T-helper 1 cell treated with Interleukin-12 subunit alpha and Interleukin-12 subunit beta and Interleukin-4 antibody, amounts not matched to agents 30 ng/mL and 1 ng/mL, for 36 hours (primary cell): ENCODE data around the gene PIAS2. TPM values are rescaled to one million over a fixed set of nuclear protein-coding genes. Genes with fewer than 3 reads are reported as not detected.
"Not testable (repeated sequence)": the region's sequence is repeated elsewhere in the genome, so short reads cannot be mapped to it uniquely, and the experiment has no call there.

Experiments
- intact Hi-C: fragments of 100-400 bp; cut with micrococcal nuclease; formaldehyde crosslinking; loops from one replicate; pipeline ENCODE4 v1.15.1; 2024
- total RNA-seq: library from RNA; stranded (reverse); gene quantifications from 2 replicates; pipeline ENCODE4 v1.2.3, GENCODE V29; 2022

The PIAS2 gene
- total RNA-seq, 1 donor from 2014 or later = 29.6 TPM

- intact Hi-C loops = no loop called here
Observed at GRCh38 chr18:46909497-46909896, 7.8 kb downstream of the PIAS2 start.

DNA sequence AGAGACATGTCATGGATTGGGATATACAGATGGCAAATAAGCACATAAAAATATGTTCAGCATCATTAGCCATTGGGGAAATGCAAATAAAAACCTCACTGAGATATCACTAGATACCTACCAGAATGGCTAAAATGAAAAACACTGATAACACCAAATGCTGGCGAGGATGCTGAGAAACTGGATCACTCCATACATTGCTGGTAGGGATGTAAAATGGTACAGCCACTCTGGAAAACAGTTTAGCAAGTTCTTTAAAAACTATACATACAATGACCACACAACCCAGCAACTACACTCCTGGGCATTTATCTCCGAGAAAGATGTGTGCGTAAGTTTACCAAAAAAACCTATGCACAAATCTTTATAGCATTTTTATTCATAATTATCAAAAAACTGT, 13.9 kb downstream of the PIAS2 start:
- intact Hi-C loops = no loop called here

GRCh38 chr18:46899274-46899948, 17.9 kb downstream of the PIAS2 start:
- intact Hi-C loops = no loop called here

DNA sequence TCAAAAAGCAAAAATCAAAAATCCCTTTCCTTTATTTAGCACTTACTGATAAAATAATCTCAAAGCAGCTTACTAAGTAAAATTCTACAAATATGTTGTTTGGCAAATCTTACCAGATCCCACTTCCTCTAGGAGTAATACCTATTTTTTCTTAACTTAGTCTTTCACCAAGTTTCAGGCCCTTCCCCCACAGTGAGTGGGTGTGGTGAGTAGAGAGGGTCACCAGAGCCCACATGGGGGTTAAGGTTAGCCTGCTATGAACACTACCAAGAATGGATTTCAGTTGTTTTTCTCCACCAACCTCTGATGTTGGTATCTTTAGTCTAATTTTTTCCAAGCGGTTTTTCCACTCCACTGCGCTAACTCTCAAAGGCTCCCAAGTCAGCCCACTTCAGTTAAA, 23.2 kb downstream of the PIAS2 start:
- intact Hi-C loops = no loop called here

- intact Hi-C loops = no loop called here
Observed at GRCh38 chr18:46893360-46893759, 23.9 kb downstream of the PIAS2 start.

DNA sequence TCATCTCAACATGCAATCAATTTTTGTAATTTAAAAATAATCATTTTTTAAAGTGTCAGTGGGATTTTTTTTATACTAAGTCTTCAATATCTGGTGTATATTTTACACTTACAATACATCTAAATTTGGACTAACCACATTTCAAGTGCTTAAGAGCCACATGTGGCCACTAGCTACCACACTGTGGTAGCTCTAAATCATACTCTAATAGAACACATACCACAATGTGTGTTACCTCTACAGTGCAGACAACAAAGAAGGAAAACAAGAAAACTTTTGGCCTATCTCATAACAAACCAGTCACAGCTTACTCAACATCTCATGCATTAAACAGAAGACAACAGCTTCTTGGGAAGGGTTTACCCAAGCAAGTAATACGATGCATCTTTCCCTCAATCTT, 24.5 kb downstream of the PIAS2 start:
- intact Hi-C loops = no loop called here

- intact Hi-C loops = no loop called here
Observed at GRCh38 chr18:46891742-46892214, 25.5 kb downstream of the PIAS2 start.

GRCh38 chr18:46888965-46889364, 28.3 kb downstream of the PIAS2 start:
- intact Hi-C loops = no loop called here

DNA sequence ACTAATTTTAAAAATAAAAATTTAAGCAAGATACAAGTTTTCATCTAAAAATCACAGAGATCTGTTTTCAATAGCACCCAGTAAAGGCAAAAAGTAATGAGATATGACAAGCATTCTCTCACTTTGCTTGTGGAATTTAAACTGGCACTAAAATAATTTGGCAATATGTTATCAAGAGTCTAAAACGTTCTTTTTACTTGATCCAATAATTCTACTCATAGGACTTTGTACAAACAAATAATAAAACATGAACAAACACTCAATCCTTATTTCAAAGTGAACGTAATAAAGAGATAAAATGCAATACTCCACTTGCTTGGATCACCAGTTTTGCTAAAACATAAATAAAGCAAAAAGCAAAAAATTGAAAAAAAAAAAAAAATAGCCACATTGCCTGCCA, 30.4 kb downstream of the PIAS2 start:
- intact Hi-C loops = no loop called here

- intact Hi-C loops = no loop called here
Observed at GRCh38 chr18:46883180-46883579, 34.1 kb downstream of the PIAS2 start.

- intact Hi-C loops = no loop called here
Observed at GRCh38 chr18:46877329-46877987, 39.8 kb downstream of the PIAS2 start.

- intact Hi-C loops = no loop called here
Observed at GRCh38 chr18:46868169-46868921, 49.0 kb downstream of the PIAS2 start.

- intact Hi-C loops = no loop called here
Observed at GRCh38 chr18:46867367-46868143, 49.8 kb downstream of the PIAS2 start.

DNA sequence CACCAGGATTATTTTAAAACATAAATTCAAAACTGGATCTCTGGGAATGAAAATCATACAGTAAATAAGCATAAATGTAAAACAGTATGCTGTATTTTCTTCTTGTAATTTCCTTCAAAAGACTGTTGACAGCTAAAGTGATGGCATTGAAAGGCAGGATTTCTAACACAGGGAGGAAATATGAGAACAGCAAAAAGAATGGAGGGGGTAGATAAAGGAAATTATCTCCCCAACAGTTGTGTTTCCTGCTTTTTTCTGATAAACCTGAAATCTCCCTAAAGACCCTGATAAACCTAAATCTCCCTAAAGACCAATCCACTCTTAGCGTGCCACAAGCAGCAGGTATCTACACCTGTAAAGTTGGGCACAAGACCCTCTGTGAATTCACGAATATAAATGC, 50.8 kb downstream of the PIAS2 start:
- intact Hi-C loops = no loop called here

- intact Hi-C loops = not testable (repeated sequence)
Observed at GRCh38 chr18:46865245-46865644, 52.1 kb downstream of the PIAS2 start.

- intact Hi-C loops = no loop called here
Observed at GRCh38 chr18:46859855-46860254, 57.5 kb downstream of the PIAS2 start.

GRCh38 chr18:46858290-46858689, 59.0 kb downstream of the PIAS2 start:
- intact Hi-C loops = no loop called here

GRCh38 chr18:46856973-46857372, 60.3 kb downstream of the PIAS2 start:
- intact Hi-C loops = no loop called here

GRCh38 chr18:46849007-46849406, 68.3 kb downstream of the PIAS2 start:
- intact Hi-C loops = no loop called here

- intact Hi-C loops = no loop called here
Observed at GRCh38 chr18:46843372-46843771, 73.9 kb downstream of the PIAS2 start.

DNA sequence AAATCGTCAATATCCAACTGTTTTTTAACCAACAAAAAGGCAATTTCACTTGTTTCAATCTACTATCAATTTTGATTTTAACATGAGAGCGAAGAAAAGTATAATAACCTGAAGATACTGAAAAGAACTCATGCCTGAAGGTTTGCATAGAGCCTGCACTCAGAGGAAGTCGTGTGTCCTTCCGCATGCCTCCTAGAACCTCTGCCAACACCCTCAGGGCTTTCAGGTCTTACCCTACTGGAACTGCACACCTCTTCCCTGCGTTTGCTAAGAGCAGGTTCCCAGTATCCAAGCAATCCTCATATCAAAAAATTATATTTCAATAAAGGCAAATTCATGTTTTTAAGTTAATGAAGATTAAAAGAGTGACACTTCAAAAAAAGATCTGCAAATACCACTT, 74.7 kb downstream of the PIAS2 start:
- intact Hi-C loops = no loop called here

- intact Hi-C loops = no loop called here
Observed at GRCh38 chr18:46833899-46834298, 83.4 kb downstream of the PIAS2 start.
